MCF 10A (cell line): ENCODE results near the gene INHBA. TPM values are rescaled to one million over a fixed set of nuclear protein-coding genes. Genes with fewer than 3 reads are reported as not detected.

Experiments used
- BruUV-seq: library from RNA; stranded (reverse); fragments of 400-500 nt; replicated peaks from 2 replicates; lab custom pipeline; 2021; lab: Mats Ljungman, UMichigan
- CTCF ChIA-PET: fragments of 300-600 bp; sonication (Branson Sonifier 250); formaldehyde crosslinking; extraction: SDS; loops from one replicate; lab custom pipeline; 2021; ENCODE audit warnings: antibody characterized with exemption, inconsistent platforms; lab: Yijun Ruan, JAX
- POLR2A ChIA-PET: fragments of 300-600, 350-650 bp; sonication (Branson Sonifier 250); formaldehyde crosslinking; extraction: SDS; loops from one replicate; lab custom pipeline; 2020; ENCODE audit warnings: antibody characterized with exemption, inconsistent platforms; lab: Yijun Ruan, JAX
- DNase-seq: peaks from one replicate; pipeline ENCODE4 v3.0.0-alpha.2; 2018; ENCODE audit not compliant: unreplicated experiment
- H3K27ac Mint-ChIP-seq: one replicate; pipeline ENCODE4 v1.8.0; 2022; ENCODE audit warnings: mild to moderate bottlenecking, low read depth, mixed read lengths; ENCODE audit not compliant: unreplicated experiment
- H3K27me3 Mint-ChIP-seq: one replicate; pipeline ENCODE4 v1.8.0; 2022; ENCODE audit warnings: mixed read lengths; ENCODE audit not compliant: insufficient read depth, unreplicated experiment
- H3K36me3 Mint-ChIP-seq: one replicate; pipeline ENCODE4 v1.8.0; 2022; ENCODE audit warnings: mild to moderate bottlenecking, moderate library complexity, mixed read lengths; ENCODE audit not compliant: insufficient read depth, unreplicated experiment
- H3K4me1 Mint-ChIP-seq: one replicate; pipeline ENCODE4 v1.8.0; 2022; ENCODE audit warnings: mixed read lengths; ENCODE audit not compliant: insufficient read depth, unreplicated experiment
- H3K4me3 Mint-ChIP-seq: one replicate; pipeline ENCODE4 v1.8.0; 2022; ENCODE audit warnings: mild to moderate bottlenecking, moderate library complexity, mixed read lengths; ENCODE audit not compliant: unreplicated experiment
- H3K9me3 Mint-ChIP-seq: one replicate; pipeline ENCODE4 v1.8.0; 2022; ENCODE audit warnings: mixed read lengths; ENCODE audit not compliant: unreplicated experiment
- intact Hi-C: fragments of 100-400 bp; cut with micrococcal nuclease; formaldehyde crosslinking; loops from 2 replicates; pipeline ENCODE4 v1.14.1; 2022
- total RNA-seq: library from RNA; stranded (reverse); gene quantifications from 2 replicates; pipeline ENCODE4 v1.2.3, GENCODE V29; 2022
- TF ChIP-seq, protein P1 (sequence below): fragments of 200-600 bp; IDR thresholded peaks from one replicate; pipeline ENCODE4 v1.8.0; 2022; ENCODE audit warnings: antibody characterized with exemption, mild to moderate bottlenecking; ENCODE audit not compliant: unreplicated experiment

INHBA gene
- total RNA-seq, 1 experiment from 2014 or later: 14.3 TPM

- BruUV-seq: no TSS peak
- CTCF ChIA-PET: interaction anchor here (0.7 to 2.1 kb wide), 2 partner anchors 8 to 32 kb away, joined by 3 to 5 read pairs; no protein-coding TSS in a partner anchor
- H3K36me3 Mint-ChIP-seq: peaks cover 12% of the 10 kb centered on the region
These were observed 14.8 kb downstream of the INHBA start for GRCh38 chr7:41688012-41688625.

GRCh38 chr7:41685684-41686083, 17.2 kb downstream of the INHBA start:
- ChIA-PET POLR2A (interaction anchor here (0.7 kb wide), 2 partner anchors 52 to 101 kb away, joined by 3 read pairs; no protein-coding TSS in a partner anchor), CTCF (interaction anchor here (1.7 kb wide), 1 partner anchor 11 kb away, joined by 7 read pairs; no protein-coding TSS in a partner anchor)
- no peak overlapping the region for H3K27ac Mint-ChIP-seq
- no peaks in the 10 kb centered on the region for H3K9me3 Mint-ChIP-seq
- no peak overlapping the region for H3K4me3 Mint-ChIP-seq
- DNase-seq: peak; percentile 21
- TF ChIP-seq, protein P1, sequence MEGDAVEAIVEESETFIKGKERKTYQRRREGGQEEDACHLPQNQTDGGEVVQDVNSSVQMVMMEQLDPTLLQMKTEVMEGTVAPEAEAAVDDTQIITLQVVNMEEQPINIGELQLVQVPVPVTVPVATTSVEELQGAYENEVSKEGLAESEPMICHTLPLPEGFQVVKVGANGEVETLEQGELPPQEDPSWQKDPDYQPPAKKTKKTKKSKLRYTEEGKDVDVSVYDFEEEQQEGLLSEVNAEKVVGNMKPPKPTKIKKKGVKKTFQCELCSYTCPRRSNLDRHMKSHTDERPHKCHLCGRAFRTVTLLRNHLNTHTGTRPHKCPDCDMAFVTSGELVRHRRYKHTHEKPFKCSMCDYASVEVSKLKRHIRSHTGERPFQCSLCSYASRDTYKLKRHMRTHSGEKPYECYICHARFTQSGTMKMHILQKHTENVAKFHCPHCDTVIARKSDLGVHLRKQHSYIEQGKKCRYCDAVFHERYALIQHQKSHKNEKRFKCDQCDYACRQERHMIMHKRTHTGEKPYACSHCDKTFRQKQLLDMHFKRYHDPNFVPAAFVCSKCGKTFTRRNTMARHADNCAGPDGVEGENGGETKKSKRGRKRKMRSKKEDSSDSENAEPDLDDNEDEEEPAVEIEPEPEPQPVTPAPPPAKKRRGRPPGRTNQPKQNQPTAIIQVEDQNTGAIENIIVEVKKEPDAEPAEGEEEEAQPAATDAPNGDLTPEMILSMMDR: no peak
- intact Hi-C loops: no loop called here
- H3K4me1 Mint-ChIP-seq: no peaks in the 10 kb centered on the region
- H3K27me3 Mint-ChIP-seq: no peaks in the 10 kb centered on the region
- H3K36me3 Mint-ChIP-seq: peaks cover 12% of the 10 kb centered on the region
- BruUV-seq: no TSS peak

More at GRCh38 chr7:41688012-41688625, 14.8 kb downstream of the INHBA start:
- DNase-seq: no peak
- no peaks in the 10 kb centered on the region for H3K27me3 Mint-ChIP-seq
- no peak overlapping the region for H3K27ac Mint-ChIP-seq
- TF ChIP-seq, protein P1: no peak
- peaks cover under 1% of the 10 kb centered on the region for H3K4me1 Mint-ChIP-seq
- POLR2A ChIA-PET: interaction anchor here (0.6 to 1.4 kb wide), 2 partner anchors 8 to 688 kb away, joined by 3 to 4 read pairs; no protein-coding TSS in a partner anchor
- no peaks in the 10 kb centered on the region for H3K9me3 Mint-ChIP-seq
- no peak overlapping the region for H3K4me3 Mint-ChIP-seq
- intact Hi-C loops: no loop called here

- H3K9me3 Mint-ChIP-seq: no peaks in the 10 kb centered on the region
- H3K27ac Mint-ChIP-seq: no peak overlapping the region
- H3K27me3 Mint-ChIP-seq: no peaks in the 10 kb centered on the region
- H3K36me3 Mint-ChIP-seq: peaks cover 1% of the 10 kb centered on the region
- no peak overlapping the region for H3K4me3 Mint-ChIP-seq
- H3K4me1 Mint-ChIP-seq: no peaks in the 10 kb centered on the region
- TF ChIP-seq, protein P1: no peak
- ChIA-PET POLR2A (interaction anchor here (0.6 kb wide), 1 partner anchor 1868 kb away, joined by 4 read pairs; no protein-coding TSS in a partner anchor), CTCF (interaction anchor here (0.6 to 2.4 kb wide), 4 partner anchors 11 to 1351 kb away, joined by 3 to 6 read pairs (median 5); no protein-coding TSS in a partner anchor)
- intact Hi-C loops: no loop called here
- no TSS peak for BruUV-seq
- DNase-seq: no peak
These were observed 20.5 kb downstream of the INHBA start for GRCh38 chr7:41682422-41682821.

DNA sequence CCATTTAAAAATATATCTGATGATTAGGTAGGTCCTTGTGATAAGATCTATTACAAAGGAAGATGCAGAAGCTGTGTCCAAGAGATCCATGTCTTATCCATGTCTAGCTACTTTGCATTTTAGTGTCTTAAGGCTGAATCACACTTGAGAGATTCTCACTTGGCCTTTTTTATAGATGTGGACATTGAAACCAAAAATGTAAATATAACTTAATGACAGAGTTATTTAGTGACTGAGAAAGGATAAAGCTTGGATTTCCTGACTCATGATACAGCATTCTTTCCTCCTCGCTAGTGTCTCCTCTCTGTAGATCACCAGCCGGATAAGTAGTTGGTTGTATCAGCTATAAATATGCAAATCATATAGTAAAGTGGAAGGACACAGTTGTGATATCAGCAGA, 23.3 kb downstream of the INHBA start:
- Mint-ChIP-seq H3K36me3 (no peaks in the 10 kb centered on the region), H3K9me3 (no peaks in the 10 kb centered on the region), H3K4me3 (no peak overlapping the region), H3K27ac (no peak overlapping the region), H3K4me1 (no peaks in the 10 kb centered on the region), H3K27me3 (no peaks in the 10 kb centered on the region)
- ChIA-PET CTCF (interaction anchor here (0.7 to 1.9 kb wide), 2 partner anchors 17 to 575 kb away, joined by 3 to 9 read pairs; no protein-coding TSS in a partner anchor), POLR2A (no interaction called here)
- intact Hi-C loops: no loop called here
- no peak for DNase-seq
- TF ChIP-seq, protein P1: no peak
- BruUV-seq: no TSS peak
